Rectal smooth muscle tissue (tissue), 1 donor: ENCODE data around the gene RYR3.

Experiments used
- H3K27ac ChIP-seq: one replicate; pipeline ENCODE4 v1.7.0; 2013; ENCODE audit warnings: low read depth, low read length, inconsistent platforms
- H3K27me3 ChIP-seq: one replicate; pipeline ENCODE4 v1.7.0; 2013; ENCODE audit warnings: low read length; ENCODE audit not compliant: control insufficient read depth, insufficient read depth
- H3K36me3 ChIP-seq: one replicate; pipeline ENCODE4 v1.7.0; 2013; ENCODE audit warnings: low read length; ENCODE audit not compliant: control insufficient read depth, insufficient read depth
- H3K4me1 ChIP-seq: one replicate; pipeline ENCODE4 v1.7.0; 2013; ENCODE audit warnings: low read length; ENCODE audit not compliant: control insufficient read depth, insufficient read depth
- H3K4me3 ChIP-seq: one replicate; pipeline ENCODE4 v1.7.0; 2013; ENCODE audit warnings: low read length
- H3K9ac ChIP-seq: one replicate; pipeline ENCODE4 v1.7.0; 2013; ENCODE audit warnings: low read length

Gene RYR3

GRCh38 chr15:33757516-33758232 lies 446.9 kb downstream of the RYR3 start:
- Histone ChIP-seq H3K9ac (no peak overlapping the region), H3K27me3 (no peaks in the 10 kb centered on the region), H3K27ac (no peak overlapping the region), H3K4me1 (no peaks in the 10 kb centered on the region), H3K36me3 (peaks cover 2% of the 10 kb centered on the region), H3K4me3 (no peak overlapping the region)

DNA sequence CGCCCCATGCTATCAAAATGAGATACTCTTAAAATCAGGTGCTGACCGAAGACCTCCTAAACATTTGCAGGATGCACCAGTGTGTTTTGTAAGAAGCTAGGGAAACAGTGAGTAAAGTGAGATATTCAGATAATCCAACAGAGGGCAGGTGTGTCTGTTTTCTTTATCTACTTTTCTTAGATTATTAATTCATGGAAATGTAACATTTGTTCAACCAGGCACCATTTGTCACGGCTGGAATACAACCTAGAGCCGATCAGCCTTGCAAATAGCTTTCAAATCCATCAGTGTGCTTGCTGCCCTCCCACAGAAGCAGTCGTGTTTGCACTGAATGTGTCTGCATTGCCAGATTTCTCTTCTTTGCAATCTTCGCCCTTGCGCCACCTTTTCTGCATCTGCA lies 455.6 kb downstream of the RYR3 start:
- H3K27me3 ChIP-seq: no peaks in the 10 kb centered on the region
- no peak overlapping the region for H3K27ac ChIP-seq
- no peak overlapping the region for H3K9ac ChIP-seq
- no peaks in the 10 kb centered on the region for H3K36me3 ChIP-seq
- H3K4me3 ChIP-seq: no peak overlapping the region
- H3K4me1 ChIP-seq: no peaks in the 10 kb centered on the region

GRCh38 chr15:33768670-33769190 lies 458.0 kb downstream of the RYR3 start:
- H3K9ac ChIP-seq: no peak overlapping the region
- no peaks in the 10 kb centered on the region for H3K4me1 ChIP-seq
- no peak overlapping the region for H3K4me3 ChIP-seq
- no peaks in the 10 kb centered on the region for H3K27me3 ChIP-seq
- H3K27ac ChIP-seq: no peak overlapping the region
- H3K36me3 ChIP-seq: no peaks in the 10 kb centered on the region

DNA sequence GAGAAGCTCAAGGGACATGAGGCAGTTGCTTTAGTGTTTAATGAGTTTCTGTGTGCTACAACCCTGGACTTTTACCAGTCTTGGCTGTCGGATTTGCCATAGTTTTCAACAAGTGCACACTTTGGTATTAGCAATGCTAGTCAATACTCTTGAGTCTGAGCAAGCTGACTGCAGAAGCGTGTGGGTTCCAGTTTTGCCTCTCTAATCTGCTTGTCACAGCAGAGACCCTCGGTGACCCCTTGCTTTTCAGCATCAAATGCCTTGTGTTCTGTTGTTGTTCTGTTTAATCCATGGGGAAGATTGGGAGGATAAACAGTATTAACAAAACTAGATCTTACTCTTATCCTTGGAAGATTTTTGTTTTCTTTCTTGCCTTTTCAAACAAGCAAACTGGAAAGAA lies 463.2 kb downstream of the RYR3 start:
- Histone ChIP-seq H3K9ac (no peak overlapping the region), H3K27ac (no peak overlapping the region), H3K27me3 (no peaks in the 10 kb centered on the region), H3K36me3 (no peaks in the 10 kb centered on the region), H3K4me3 (no peak overlapping the region), H3K4me1 (no peaks in the 10 kb centered on the region)

DNA sequence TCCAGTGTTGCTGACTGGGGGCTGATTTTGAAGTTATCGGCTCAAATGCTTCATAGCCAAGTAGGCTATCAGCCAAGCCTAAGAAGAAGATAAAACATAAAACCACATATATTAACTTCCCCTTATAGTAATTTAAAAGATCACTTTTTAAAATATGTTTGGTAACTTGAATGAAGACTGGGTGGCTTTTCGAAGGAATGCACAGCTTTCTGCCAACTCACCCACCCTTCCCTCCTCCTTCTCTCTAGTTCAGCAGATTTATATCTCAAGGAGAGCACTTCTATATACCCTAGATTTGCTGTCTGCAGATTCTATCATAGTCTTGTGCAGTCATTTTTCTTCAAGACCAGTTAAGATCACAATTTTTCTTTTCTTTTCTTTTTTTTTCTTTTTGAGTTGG lies 468.1 kb downstream of the RYR3 start:
- H3K27ac ChIP-seq: no peak overlapping the region
- H3K36me3 ChIP-seq: no peaks in the 10 kb centered on the region
- H3K27me3 ChIP-seq: no peaks in the 10 kb centered on the region
- H3K9ac ChIP-seq: no peak overlapping the region
- no peak overlapping the region for H3K4me3 ChIP-seq
- no peaks in the 10 kb centered on the region for H3K4me1 ChIP-seq

GRCh38 chr15:33780011-33780768 lies 469.4 kb downstream of the RYR3 start:
- Histone ChIP-seq H3K27me3 (no peaks in the 10 kb centered on the region), H3K9ac (no peak overlapping the region), H3K27ac (no peak overlapping the region), H3K4me3 (no peak overlapping the region), H3K4me1 (no peaks in the 10 kb centered on the region), H3K36me3 (peaks cover under 1% of the 10 kb centered on the region)

GRCh38 chr15:33782966-33783365 lies 472.2 kb downstream of the RYR3 start:
- no peaks in the 10 kb centered on the region for H3K4me1 ChIP-seq
- H3K4me3 ChIP-seq: no peak overlapping the region
- no peak overlapping the region for H3K27ac ChIP-seq
- no peak overlapping the region for H3K9ac ChIP-seq
- H3K27me3 ChIP-seq: no peaks in the 10 kb centered on the region
- peaks cover 3% of the 10 kb centered on the region for H3K36me3 ChIP-seq

- no peaks in the 10 kb centered on the region for H3K4me1 ChIP-seq
- no peak overlapping the region for H3K4me3 ChIP-seq
- peaks cover 3% of the 10 kb centered on the region for H3K36me3 ChIP-seq
- H3K27me3 ChIP-seq: no peaks in the 10 kb centered on the region
- H3K27ac ChIP-seq: no peak overlapping the region
- no peak overlapping the region for H3K9ac ChIP-seq
Measured at GRCh38 chr15:33785366-33785765, 474.6 kb downstream of the RYR3 start.

DNA sequence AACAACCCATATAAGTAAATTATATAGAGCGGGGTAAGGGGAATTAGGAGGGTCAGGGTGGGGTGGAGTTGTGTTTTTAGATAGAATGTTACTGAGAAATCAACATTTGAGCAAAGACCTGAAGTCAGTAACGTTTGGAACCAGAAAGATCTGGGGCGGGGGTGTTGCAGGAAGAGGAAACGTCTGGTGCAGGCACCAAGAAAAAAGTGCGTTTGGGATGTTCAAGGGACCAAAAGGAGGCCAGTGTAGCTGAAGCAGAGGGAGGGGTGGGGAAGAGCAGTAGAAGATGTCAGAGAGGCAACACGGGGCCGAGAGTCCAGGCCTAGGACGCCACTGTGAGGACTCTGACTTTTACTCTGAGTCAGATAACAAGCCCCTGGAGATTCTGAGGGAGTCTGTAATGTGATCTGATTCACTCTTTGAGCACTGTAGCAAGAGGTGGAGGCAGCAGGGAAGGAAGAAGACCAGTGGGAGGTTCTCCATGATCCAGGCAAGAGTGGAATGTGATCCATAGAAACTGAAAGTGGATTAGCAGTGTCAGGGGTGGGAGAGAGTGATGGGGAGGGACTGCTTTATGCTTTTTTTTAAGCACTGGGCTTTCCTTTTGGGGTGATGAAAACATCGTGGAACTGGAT lies 478.3 kb downstream of the RYR3 start:
- H3K4me3 ChIP-seq: no peak overlapping the region
- peaks cover 3% of the 10 kb centered on the region for H3K36me3 ChIP-seq
- no peak overlapping the region for H3K27ac ChIP-seq
- no peaks in the 10 kb centered on the region for H3K27me3 ChIP-seq
- H3K9ac ChIP-seq: no peak overlapping the region
- H3K4me1 ChIP-seq: no peaks in the 10 kb centered on the region

DNA sequence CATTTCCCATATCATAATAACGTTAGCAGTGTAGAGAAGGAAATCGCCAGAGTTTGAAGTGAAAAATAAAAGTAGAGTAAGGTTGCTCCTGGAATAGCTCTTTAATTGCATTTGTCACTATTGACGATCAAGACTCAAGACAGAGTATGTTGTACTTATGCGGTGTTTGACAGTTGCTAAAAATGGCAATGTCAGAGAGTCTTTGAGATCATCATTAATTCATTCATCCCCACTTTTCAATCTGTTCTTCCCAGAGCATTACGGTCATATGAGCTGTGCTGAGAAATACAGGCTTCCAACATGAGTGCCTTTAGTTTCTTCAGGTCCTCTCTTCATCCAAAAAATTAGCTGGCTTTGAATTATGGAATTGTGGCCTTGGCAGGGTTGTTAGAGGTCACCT lies 483.7 kb downstream of the RYR3 start:
- Histone ChIP-seq H3K27ac (no peak overlapping the region), H3K36me3 (peaks cover 3% of the 10 kb centered on the region), H3K9ac (no peak overlapping the region), H3K27me3 (no peaks in the 10 kb centered on the region), H3K4me1 (no peaks in the 10 kb centered on the region), H3K4me3 (no peak overlapping the region)

- Histone ChIP-seq H3K27ac (no peak overlapping the region), H3K9ac (no peak overlapping the region), H3K4me3 (no peak overlapping the region), H3K27me3 (no peaks in the 10 kb centered on the region), H3K36me3 (peaks cover 3% of the 10 kb centered on the region), H3K4me1 (no peaks in the 10 kb centered on the region)
Measured at GRCh38 chr15:33795070-33795469, 484.3 kb downstream of the RYR3 start.

DNA sequence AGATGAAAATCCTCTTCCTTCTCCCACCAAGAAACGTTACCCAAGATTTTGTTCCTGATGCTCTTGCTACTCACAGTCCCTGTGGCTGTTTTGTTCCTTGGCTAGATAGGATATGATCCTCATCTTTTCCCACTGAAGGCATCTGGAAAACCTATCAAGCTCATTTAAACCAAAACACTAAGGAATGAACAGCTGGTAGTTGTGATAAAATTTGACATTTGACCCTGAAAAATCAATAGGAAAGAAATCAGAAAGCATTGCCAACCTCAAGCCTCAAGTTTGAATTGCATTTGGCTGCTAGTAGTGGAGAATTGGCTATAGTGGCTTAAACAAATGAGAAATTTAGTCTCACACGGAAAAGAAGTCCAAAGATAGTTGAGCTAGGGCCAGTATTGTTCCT lies 486.9 kb downstream of the RYR3 start:
- no peak overlapping the region for H3K9ac ChIP-seq
- H3K4me3 ChIP-seq: no peak overlapping the region
- no peaks in the 10 kb centered on the region for H3K27me3 ChIP-seq
- no peak overlapping the region for H3K27ac ChIP-seq
- peaks cover 3% of the 10 kb centered on the region for H3K36me3 ChIP-seq
- no peaks in the 10 kb centered on the region for H3K4me1 ChIP-seq
